Dermis microvascular lymphatic vessel endothelial cell (primary cell): ENCODE results near the gene PLXNC1. TPM values are rescaled to one million over a fixed set of nuclear protein-coding genes. Genes with fewer than 3 reads are reported as not detected.

Experiments
- DNase-seq, 2 donors: peaks; one replicate each; pipeline versions ENCODE4 v3.0.0 to v3.0.0-alpha.2; 2010; ENCODE audit warnings: low read depth in 2 of 2
- total RNA-seq: library from RNA; depleted of rRNA; stranded (reverse); fragments of >200 nt; gene quantifications from 2 replicates; pipeline ENCODE4 v1.2.1, GENCODE V29; 2014

PLXNC1 gene
- total RNA-seq, 1 donor from 2014 or later, result 0.13 TPM

GRCh38 chr12:94338006-94338794, 189.8 kb downstream of the PLXNC1 start:
- no peak for DNase-seq

GRCh38 chr12:94340573-94340972, 192.2 kb downstream of the PLXNC1 start:
- no peak for DNase-seq

GRCh38 chr12:94353130-94353529, 204.8 kb downstream of the PLXNC1 start:
- DNase-seq, result no peak
